ENCODE measurements around the gene SLC30A3. TPM values are rescaled to one million over a fixed set of nuclear protein-coding genes. Genes with fewer than 3 reads are reported as not detected.

The SLC30A3 gene
- total RNA-seq, 4 donors from 2014 or later = 0.35 TPM; not detected in 3

GRCh38 chr2:27204566-27204965 lies 58.3 kb downstream of the SLC30A3 start:
- H3K27ac ChIP-seq = no peak overlapping the region
- DNase-seq = peak in 1 of 3 donors; percentile 17
- peaks cover 0 to 77% (median 0%) of the 10 kb centered on the region in 3 donors for H3K36me3 ChIP-seq
- no peaks in the 10 kb centered on the region for H3K27me3 ChIP-seq
- H3K9me3 ChIP-seq = no peaks in the 10 kb centered on the region
- H3K4me3 ChIP-seq = no peak overlapping the region
- TF ChIP-seq CTCF (IDR thresholded peaks at IDR 0.05) = no peak
- no peak for TF ChIP-seq POLR2A (IDR thresholded peaks at IDR 0.05)
- no peaks in the 10 kb centered on the region for H3K4me1 ChIP-seq

DNA sequence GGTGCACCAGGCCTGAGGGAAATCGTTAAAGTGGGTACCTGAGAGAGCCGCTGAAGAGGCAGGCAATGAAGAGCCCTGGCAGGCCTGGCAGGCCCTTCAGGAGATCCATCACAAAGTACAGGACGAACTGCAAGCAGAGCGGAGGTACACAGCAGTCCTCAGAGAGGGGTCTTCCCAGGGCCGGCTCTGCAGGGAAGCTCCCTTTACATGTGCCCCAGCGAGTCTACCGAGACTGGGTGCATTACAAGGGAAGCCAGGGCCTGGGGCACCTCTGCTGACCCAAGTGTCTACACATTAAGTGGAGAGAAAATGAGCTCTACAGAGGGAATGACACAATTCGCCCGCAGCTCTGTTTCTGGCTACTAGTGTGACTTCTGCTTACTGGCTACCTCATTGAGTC lies 59.1 kb downstream of the SLC30A3 start:
- no peak overlapping the region for H3K4me3 ChIP-seq
- DNase-seq = no peak
- H3K27ac ChIP-seq = no peak overlapping the region
- H3K4me1 ChIP-seq = no peaks in the 10 kb centered on the region
- no peaks in the 10 kb centered on the region for H3K9me3 ChIP-seq
- no peaks in the 10 kb centered on the region for H3K27me3 ChIP-seq
- peaks cover 0 to 77% (median 0%) of the 10 kb centered on the region in 3 donors for H3K36me3 ChIP-seq
- TF ChIP-seq CTCF (IDR thresholded peaks at IDR 0.05) = no peak
- TF ChIP-seq POLR2A (IDR thresholded peaks at IDR 0.05) = no peak

Other genes with a start within 250 kb of the SLC30A3 start
- 100 to 1,000 TPM in 1 of 4 donors, 10 to 100 TPM in 3; 50.1 to 121 (median 82.0) TPM for gene TMEM214, start 230.1 kb downstream of the SLC30A3 start, total RNA-seq
- gene AGBL5, start 211.4 kb downstream of the SLC30A3 start, total RNA-seq = 10 to 100 TPM in 3 of 4 donors, 1 to 10 TPM in 1; 7.5 to 18.2 (median 12.3) TPM
- gene OST4, start 191.4 kb downstream of the SLC30A3 start, total RNA-seq = 100 to 1,000 TPM; 136 to 329 (median 225) TPM
- 10 to 100 TPM in 2 of 4 donors, 1 to 10 TPM in 2; 7.9 to 32.2 (median 13.3) TPM for gene EMILIN1, start 184.4 kb downstream of the SLC30A3 start, total RNA-seq
- 100 to 1,000 TPM in 3 of 4 donors, 10 to 100 TPM in 1; 40.4 to 576 (median 435) TPM for gene KHK, start 176.3 kb downstream of the SLC30A3 start, total RNA-seq
- 1 to 10 TPM in 2 of 4 donors, not detected in 2; 2.5 to 5.6 TPM for gene CGREF1, start 143.9 kb downstream of the SLC30A3 start, total RNA-seq
- 1 to 10 TPM in 1 of 4 donors, not detected in 3; 2.8 TPM for gene ABHD1, start 139.2 kb downstream of the SLC30A3 start, total RNA-seq
- gene PREB, start 128.4 kb downstream of the SLC30A3 start, total RNA-seq = 100 to 1,000 TPM in 1 of 4 donors, 10 to 100 TPM in 3; 66.5 to 106 (median 69.4) TPM
- not detected for gene PRR30, start 123.6 kb downstream of the SLC30A3 start, total RNA-seq
- gene TCF23, start 114.0 kb downstream of the SLC30A3 start, total RNA-seq = not detected
- 100 to 1,000 TPM in 2 of 4 donors, 10 to 100 TPM in 2; 88.3 to 121 (median 101) TPM for gene ATRAID, start 51.0 kb downstream of the SLC30A3 start, total RNA-seq
- gene SLC5A6, start 50.8 kb downstream of the SLC30A3 start, total RNA-seq = 10 to 100 TPM; 42.3 to 78.4 (median 65.8) TPM
- gene CAD, start 45.7 kb downstream of the SLC30A3 start, total RNA-seq = 10 to 100 TPM; 21.2 to 42.9 (median 36.7) TPM
- 1 to 10 TPM in 1 of 4 donors, not detected in 3; 4.3 TPM for gene DNAJC5G, start 12.4 kb upstream of the SLC30A3 start, total RNA-seq
- under 1 TPM in 1 of 4 donors, not detected in 3; 0.54 TPM for gene TRIM54, start 19.4 kb upstream of the SLC30A3 start, total RNA-seq
- 1 to 10 TPM in 2 of 4 donors, not detected in 2; 2.3 to 5.2 TPM for gene UCN, start 45.4 kb upstream of the SLC30A3 start, total RNA-seq
- gene MPV17, start 60.0 kb upstream of the SLC30A3 start, total RNA-seq = 10 to 100 TPM; 41.5 to 62.3 (median 51.6) TPM
- gene GTF3C2, start 93.7 kb upstream of the SLC30A3 start, total RNA-seq = 100 to 1,000 TPM in 1 of 4 donors, 10 to 100 TPM in 3; 59.0 to 111 (median 74.6) TPM
- gene EIF2B4, start 107.3 kb upstream of the SLC30A3 start, total RNA-seq = 10 to 100 TPM; 19.8 to 47.0 (median 33.7) TPM
- gene SNX17, start 107.6 kb upstream of the SLC30A3 start, total RNA-seq = 10 to 100 TPM; 75.1 to 88.2 (median 77.1) TPM
- 10 to 100 TPM; 15.7 to 31.1 (median 24.7) TPM for gene ZNF513, start 117.7 kb upstream of the SLC30A3 start, total RNA-seq
- gene PPM1G, start 146.5 kb upstream of the SLC30A3 start, total RNA-seq = 10 to 100 TPM; 36.1 to 77.6 (median 45.5) TPM
- 10 to 100 TPM; 51.3 to 75.9 (median 63.6) TPM for gene NRBP1, start 165.6 kb upstream of the SLC30A3 start, total RNA-seq
- gene KRTCAP3, start 179.3 kb upstream of the SLC30A3 start, total RNA-seq = 100 to 1,000 TPM in 1 of 4 donors, 10 to 100 TPM in 2, 1 to 10 TPM in 1; 7.4 to 109 (median 73.9) TPM
- gene IFT172, start 226.7 kb upstream of the SLC30A3 start, total RNA-seq = 10 to 100 TPM; 38.8 to 86.5 (median 65.3) TPM
- 1 to 10 TPM in 2 of 4 donors, not detected in 2; 2.0 to 3.2 TPM for gene FNDC4, start 232.2 kb upstream of the SLC30A3 start, total RNA-seq
- gene GCKR, start 233.8 kb upstream of the SLC30A3 start, total RNA-seq = under 1 TPM in 2 of 4 donors, not detected in 2; 0.53 to 0.94 TPM

Data from Peyer's patch (tissue), 4 donors.